Astrocyte (in vitro differentiated cells and primary cell): Measurements from ENCODE around the gene IGBP1. TPM values are rescaled to one million over a fixed set of nuclear protein-coding genes. Genes with fewer than 3 reads are reported as not detected.

ENCODE experiments used
- DNase-seq: peaks from one replicate; pipeline ENCODE4 v3.0.0-alpha.2; 2010; ENCODE audit warnings: low read depth
- FAIRE-seq: peaks from 2 replicates; lab custom pipeline; 2011; peaks lifted over from hg19 to GRCh38; lab: Jason Lieb, UNC
- H2AFZ ChIP-seq: 2 replicates; pipeline ENCODE4 v1.6.0; 2012; ENCODE audit warnings: low read depth, low read length, inconsistent platforms
- H3K27ac ChIP-seq: 2 replicates; pipeline ENCODE4 v1.5.1; 2011; ENCODE audit warnings: low read depth, low read length, inconsistent platforms
- H3K27me3 ChIP-seq: 2 replicates; pipeline ENCODE4 v1.6.0; 2011; ENCODE audit warnings: low read length, inconsistent platforms; ENCODE audit not compliant: insufficient read depth
- H3K36me3 ChIP-seq: 2 replicates; pipeline ENCODE4 v1.5.1; 2011; ENCODE audit warnings: low read length, inconsistent platforms; ENCODE audit not compliant: insufficient read depth
- H3K4me1 ChIP-seq: 2 replicates; pipeline ENCODE4 v1.5.1; 2011; ENCODE audit warnings: low read length, inconsistent platforms; ENCODE audit not compliant: insufficient read depth
- H3K4me2 ChIP-seq: 2 replicates; pipeline ENCODE4 v1.6.0; 2012; ENCODE audit warnings: low read length, inconsistent platforms
- H3K4me3 ChIP-seq: 2 replicates; pipeline ENCODE4 v1.5.1; 2011; ENCODE audit warnings: low read depth, mild to moderate bottlenecking, low read length, inconsistent platforms; ENCODE audit not compliant: insufficient read depth
- H3K79me2 ChIP-seq: 2 replicates; pipeline ENCODE4 v1.6.0; 2012; ENCODE audit warnings: mild to moderate bottlenecking, low read length, inconsistent platforms; ENCODE audit not compliant: insufficient read depth
- H3K9ac ChIP-seq: 2 replicates; pipeline ENCODE4 v1.6.0; 2012; ENCODE audit warnings: mild to moderate bottlenecking, low read length, inconsistent platforms
- H3K9me3 ChIP-seq: 2 replicates; pipeline ENCODE4 v1.5.1; 2012; ENCODE audit warnings: low read depth, mild to moderate bottlenecking, low read length, inconsistent platforms; ENCODE audit not compliant: insufficient read depth
- H4K20me1 ChIP-seq: 2 replicates; pipeline ENCODE4 v1.6.0; 2012; ENCODE audit warnings: low read length, inconsistent platforms; ENCODE audit not compliant: insufficient read depth
- H3K27ac Mint-ChIP-seq: one replicate; pipeline ENCODE4 v1.8.0; 2021; ENCODE audit warnings: mild to moderate bottlenecking, mixed read lengths; ENCODE audit not compliant: unreplicated experiment
- H3K27me3 Mint-ChIP-seq: one replicate; pipeline ENCODE4 v1.8.0; 2021; ENCODE audit warnings: low read depth, mixed read lengths; ENCODE audit not compliant: unreplicated experiment
- H3K36me3 Mint-ChIP-seq: one replicate; pipeline ENCODE4 v1.8.0; 2021; ENCODE audit warnings: low read depth, mixed read lengths; ENCODE audit not compliant: unreplicated experiment
- H3K4me1 Mint-ChIP-seq: one replicate; pipeline ENCODE4 v1.8.0; 2021; ENCODE audit warnings: low read depth, mixed read lengths; ENCODE audit not compliant: unreplicated experiment
- H3K4me3 Mint-ChIP-seq: one replicate; pipeline ENCODE4 v1.8.0; 2021; ENCODE audit warnings: mild to moderate bottlenecking, moderate library complexity, mixed read lengths; ENCODE audit not compliant: unreplicated experiment
- H3K9me3 Mint-ChIP-seq: one replicate; pipeline ENCODE4 v1.8.0; 2021; ENCODE audit warnings: mild to moderate bottlenecking, mixed read lengths; ENCODE audit not compliant: unreplicated experiment
- CTCF ChIP-seq: IDR thresholded peaks from 2 replicates; pipeline ENCODE4 v1.5.1; 2011; ENCODE audit warnings: low read depth, mild to moderate bottlenecking, inconsistent platforms, low read length, moderate library complexity; ENCODE audit not compliant: insufficient read depth
- EZH2 ChIP-seq: IDR thresholded peaks from 2 replicates; pipeline ENCODE4 v1.6.1; 2012; ENCODE audit warnings: mild to moderate bottlenecking, low read length, inconsistent platforms; ENCODE audit not compliant: insufficient read depth
- total RNA-seq: library from RNA; stranded (reverse); gene quantifications from 2 replicates; pipeline ENCODE4 v1.2.1, GENCODE V29; 2021

The IGBP1 gene
- total RNA-seq, 1 donor from 2014 or later, result 41.1 TPM

DNA sequence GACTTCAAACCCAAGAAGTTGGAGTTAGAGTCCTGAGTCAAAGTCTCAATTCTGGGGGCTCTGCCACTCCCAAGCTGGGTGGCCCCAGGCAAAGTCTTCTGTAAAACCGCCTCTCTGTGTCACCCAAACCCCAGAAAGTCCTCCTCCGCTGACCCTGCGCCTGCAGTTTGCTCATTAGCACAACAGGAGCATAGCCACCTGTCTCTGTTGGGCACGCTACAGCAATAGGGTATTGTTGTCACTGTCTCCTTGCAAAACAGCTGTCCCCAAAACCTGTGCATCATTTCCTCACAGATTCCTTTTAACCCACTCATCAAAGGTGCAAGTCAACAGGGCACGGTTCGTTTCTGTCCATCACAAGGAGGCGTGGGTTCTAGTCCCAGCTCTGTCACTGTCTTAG is 36.0 kb downstream of the IGBP1 start:
- Histone ChIP-seq H3K27me3 (no peaks in the 10 kb centered on the region), H3K27ac (peak overlapping the region; percentile 82), H3K9ac (no peak overlapping the region), H3K4me1 (peaks cover 33% of the 10 kb centered on the region), H3K4me2 (peak overlapping the region; percentile 77), H4K20me1 (no peaks in the 10 kb centered on the region), H3K4me3 (peak overlapping the region; percentile 43), H3K79me2 (no peaks in the 10 kb centered on the region), H3K36me3 (peaks cover 7% of the 10 kb centered on the region), H2AFZ (peak overlapping the region; percentile 50), H3K9me3 (no peaks in the 10 kb centered on the region)
- FAIRE-seq (peak; percentile 80), DNase-seq (no peak)
- TF ChIP-seq CTCF (no peak), EZH2 (no peak)
- H3K4me3 Mint-ChIP-seq, result no peak overlapping the region
- H3K36me3 Mint-ChIP-seq, result no peaks in the 10 kb centered on the region
- H3K27me3 Mint-ChIP-seq, result no peaks in the 10 kb centered on the region
- H3K27ac Mint-ChIP-seq, result peak overlapping the region; percentile 77
- H3K4me1 Mint-ChIP-seq, result peaks cover 34% of the 10 kb centered on the region
- peaks cover 2% of the 10 kb centered on the region for H3K9me3 Mint-ChIP-seq

DNA sequence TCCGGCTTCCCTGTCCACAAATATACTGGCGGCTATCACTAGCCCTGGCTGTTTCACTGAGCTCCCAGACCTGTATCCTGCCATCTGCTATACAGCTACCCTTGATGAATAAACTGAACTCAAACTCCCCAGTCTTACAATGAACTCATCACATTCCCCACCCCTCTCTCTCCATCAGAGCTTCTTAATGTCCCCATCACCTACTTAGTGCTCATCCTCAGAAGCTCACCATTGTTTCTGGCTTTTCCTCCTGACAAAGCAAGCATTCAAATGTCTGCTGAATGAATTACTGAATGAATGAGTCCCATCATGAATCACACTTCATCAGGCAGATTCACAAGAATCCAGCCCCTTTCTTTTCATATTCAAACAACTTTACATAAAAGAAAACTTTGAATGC is 38.4 kb downstream of the IGBP1 start:
- peak overlapping the region; percentile 41 for H2AFZ ChIP-seq
- peaks cover 47% of the 10 kb centered on the region for H3K4me1 ChIP-seq
- H3K4me1 Mint-ChIP-seq, result peaks cover 37% of the 10 kb centered on the region
- H3K9me3 Mint-ChIP-seq, result peaks cover 2% of the 10 kb centered on the region
- no peaks in the 10 kb centered on the region for H3K27me3 ChIP-seq
- FAIRE-seq, result peak; percentile 95
- peak overlapping the region; percentile 20 for H3K27ac Mint-ChIP-seq
- H3K4me3 ChIP-seq, result no peak overlapping the region
- H3K27me3 Mint-ChIP-seq, result no peaks in the 10 kb centered on the region
- H3K27ac ChIP-seq, result peak overlapping the region; percentile 47
- no peaks in the 10 kb centered on the region for H3K36me3 Mint-ChIP-seq
- TF ChIP-seq CTCF, result no peak
- TF ChIP-seq EZH2, result no peak
- no peaks in the 10 kb centered on the region for H3K79me2 ChIP-seq
- no peaks in the 10 kb centered on the region for H3K9me3 ChIP-seq
- peak; percentile 13 for DNase-seq
- H3K36me3 ChIP-seq, result no peaks in the 10 kb centered on the region
- no peaks in the 10 kb centered on the region for H4K20me1 ChIP-seq
- no peak overlapping the region for H3K4me3 Mint-ChIP-seq
- H3K4me2 ChIP-seq, result peak overlapping the region; percentile 36
- no peak overlapping the region for H3K9ac ChIP-seq

GRCh38 chrX:70172221-70172620 is 39.0 kb downstream of the IGBP1 start:
- Histone ChIP-seq H3K79me2 (no peaks in the 10 kb centered on the region), H2AFZ (peak overlapping the region; percentile 10), H3K9me3 (no peaks in the 10 kb centered on the region), H3K27ac (no peak overlapping the region), H4K20me1 (no peaks in the 10 kb centered on the region), H3K9ac (no peak overlapping the region), H3K27me3 (no peaks in the 10 kb centered on the region), H3K4me2 (peak overlapping the region; percentile 15), H3K4me1 (peaks cover 50% of the 10 kb centered on the region), H3K4me3 (no peak overlapping the region), H3K36me3 (no peaks in the 10 kb centered on the region)
- H3K36me3 Mint-ChIP-seq, result no peaks in the 10 kb centered on the region
- no peak overlapping the region for H3K27ac Mint-ChIP-seq
- FAIRE-seq (peak; percentile 99), DNase-seq (peak; percentile 15)
- no peaks in the 10 kb centered on the region for H3K27me3 Mint-ChIP-seq
- peaks cover 32% of the 10 kb centered on the region for H3K4me1 Mint-ChIP-seq
- TF ChIP-seq EZH2 (no peak), CTCF (no peak)
- peaks cover 2% of the 10 kb centered on the region for H3K9me3 Mint-ChIP-seq
- H3K4me3 Mint-ChIP-seq, result no peak overlapping the region
